CD4-positive, CD25-positive, alpha-beta regulatory T cell (primary cell): Measurements from ENCODE around the gene ARHGEF16. TPM values are rescaled to one million over a fixed set of nuclear protein-coding genes. Genes with fewer than 3 reads are reported as not detected.

Experiments used
- ATAC-seq, 2 donors: fragments of 150-1000 bp; cut with Tn5 transposase; one replicate each; pipeline ENCODE4 v1.10.0; 2021; ENCODE audit warnings: low read depth in 2 of 2, moderate number of reproducible peaks in 2 of 2, moderate library complexity in 1 of 2
- DNase-seq, 3 donors: peaks; one replicate each; pipeline versions ENCODE4 v3.0.0 to v3.0.0-alpha.2; 2012 to 2022; ENCODE audit warnings: mixed read lengths in 1 of 3
- H3K27ac ChIP-seq: one replicate; pipeline ENCODE4 v1.7.0; 2013; ENCODE audit warnings: mild to moderate bottlenecking, low read length; ENCODE audit not compliant: insufficient read depth, poor library complexity, severe bottlenecking
- H3K27me3 ChIP-seq: one replicate; pipeline ENCODE4 v1.7.0; 2013; ENCODE audit warnings: low read length; ENCODE audit not compliant: control insufficient read depth, insufficient read depth
- H3K36me3 ChIP-seq: one replicate; pipeline ENCODE4 v1.7.0; 2013; ENCODE audit warnings: mild to moderate bottlenecking, low read length, moderate library complexity; ENCODE audit not compliant: control insufficient read depth, insufficient read depth
- H3K4me1 ChIP-seq: 2 replicates; pipeline ENCODE4 v1.7.0; 2013; ENCODE audit warnings: mild to moderate bottlenecking, low read length; ENCODE audit not compliant: insufficient read depth, control insufficient read depth, poor library complexity, severe bottlenecking
- H3K4me3 ChIP-seq: one replicate; pipeline ENCODE4 v1.7.0; 2013; ENCODE audit warnings: low read depth, mild to moderate bottlenecking, low read length, moderate library complexity
- H3K9me3 ChIP-seq, 2 experiments: 1 replicate in 1 of 2; 2 replicates in 1 of 2; pipeline ENCODE4 v1.7.0; 2013; ENCODE audit warnings: low read length in 2 of 2, mild to moderate bottlenecking in 1 of 2, moderate library complexity in 1 of 2; ENCODE audit not compliant: control insufficient read depth in 2 of 2
- H3K27ac Mint-ChIP-seq, 3 donors: one replicate each; pipeline ENCODE4 v1.8.0; 2020 to 2022; ENCODE audit warnings: mild to moderate bottlenecking in 3 of 3, mixed read lengths in 3 of 3, moderate library complexity in 2 of 3
- H3K27me3 Mint-ChIP-seq: one replicate; pipeline ENCODE4 v1.8.0; 2022; ENCODE audit warnings: mild to moderate bottlenecking, mixed read lengths
- H3K36me3 Mint-ChIP-seq: one replicate; pipeline ENCODE4 v1.8.0; 2020; ENCODE audit warnings: mixed read lengths
- H3K4me1 Mint-ChIP-seq, 4 donors: one replicate each; pipeline ENCODE4 v1.8.0; 2020 to 2022; ENCODE audit warnings: mixed read lengths in 4 of 4, mild to moderate bottlenecking in 1 of 4
- H3K4me3 Mint-ChIP-seq, 4 donors: one replicate each; pipeline ENCODE4 v1.8.0; 2020 to 2022; ENCODE audit warnings: mild to moderate bottlenecking in 4 of 4, mixed read lengths in 4 of 4, moderate library complexity in 3 of 4
- H3K9me3 Mint-ChIP-seq, 7 donors: one replicate each; pipeline ENCODE4 v1.8.0; 2020 to 2022; ENCODE audit warnings: mixed read lengths in 7 of 7, mild to moderate bottlenecking in 3 of 7, moderate library complexity in 2 of 7
- polyA plus RNA-seq, 4 donors: library from polyadenylated mRNA; unstranded; fragments of 300-500 nt; fragmentation: Illumina TruSeq; gene quantifications; one replicate each; pipeline ENCODE4 v1.2.3, GENCODE V29; 2021
- total RNA-seq: library from RNA; stranded (reverse); gene quantifications from one replicate; pipeline ENCODE4 v1.2.3, GENCODE V29; 2022

ARHGEF16 gene
- total and polyA plus RNA-seq, 5 donors from 2014 or later, result not detected

- Histone ChIP-seq H3K36me3 (no peaks in the 10 kb centered on the region), H3K27me3 (no peaks in the 10 kb centered on the region), H3K9me3 (no peaks in the 10 kb centered on the region), H3K4me3 (no peak overlapping the region), H3K4me1 (no peaks in the 10 kb centered on the region), H3K27ac (no peak overlapping the region)
- no peaks in the 10 kb centered on the region for H3K36me3 Mint-ChIP-seq
- H3K4me3 Mint-ChIP-seq, result no peak overlapping the region
- H3K27me3 Mint-ChIP-seq, result no peaks in the 10 kb centered on the region
- DNase-seq, result no peak
- no peak overlapping the region for H3K27ac Mint-ChIP-seq
- no peaks in the 10 kb centered on the region for H3K4me1 Mint-ChIP-seq
- no peaks in the 10 kb centered on the region for H3K9me3 Mint-ChIP-seq
- ATAC-seq, result no peak
Measured at GRCh38 chr1:3476666-3477065, 22.2 kb downstream of the ARHGEF16 start.

- no peaks in the 10 kb centered on the region for H3K9me3 Mint-ChIP-seq
- no peaks in the 10 kb centered on the region for H3K27me3 Mint-ChIP-seq
- Histone ChIP-seq H3K27ac (no peak overlapping the region), H3K4me3 (no peak overlapping the region), H3K36me3 (no peaks in the 10 kb centered on the region), H3K27me3 (no peaks in the 10 kb centered on the region), H3K4me1 (no peaks in the 10 kb centered on the region), H3K9me3 (no peaks in the 10 kb centered on the region)
- no peaks in the 10 kb centered on the region for H3K4me1 Mint-ChIP-seq
- ATAC-seq, result no peak
- no peak for DNase-seq
- H3K36me3 Mint-ChIP-seq, result no peaks in the 10 kb centered on the region
- no peak overlapping the region for H3K4me3 Mint-ChIP-seq
- H3K27ac Mint-ChIP-seq, result no peak overlapping the region
Measured at GRCh38 chr1:3477241-3477995, 23.0 kb downstream of the ARHGEF16 start.

DNA sequence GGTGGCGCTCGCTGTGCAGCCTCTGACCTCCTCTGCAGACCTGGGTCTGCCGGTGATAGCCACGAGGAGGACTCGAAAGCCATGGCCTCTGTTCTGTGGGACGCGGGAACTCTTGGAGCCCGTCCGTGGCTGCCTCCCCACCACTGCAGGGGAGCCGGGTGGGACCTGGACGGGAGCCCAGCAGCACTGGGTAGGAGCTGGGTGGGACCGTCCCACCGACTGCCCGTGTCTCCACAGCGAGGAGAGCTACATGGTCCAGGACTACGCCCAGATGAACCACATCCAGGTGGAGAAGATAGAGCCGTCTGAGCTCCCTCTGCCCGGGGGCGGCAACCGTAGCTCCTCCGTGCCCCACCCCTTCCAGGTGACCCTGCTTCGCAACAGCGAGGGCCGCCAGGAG is 23.7 kb downstream of the ARHGEF16 start:
- H3K9me3 ChIP-seq, result no peaks in the 10 kb centered on the region
- no peaks in the 10 kb centered on the region for H3K4me1 ChIP-seq
- Mint-ChIP-seq H3K27me3 (no peaks in the 10 kb centered on the region), H3K27ac (no peak overlapping the region), H3K9me3 (no peaks in the 10 kb centered on the region), H3K36me3 (no peaks in the 10 kb centered on the region), H3K4me1 (no peaks in the 10 kb centered on the region), H3K4me3 (no peak overlapping the region)
- H3K27ac ChIP-seq, result no peak overlapping the region
- H3K27me3 ChIP-seq, result no peaks in the 10 kb centered on the region
- DNase-seq (no peak), ATAC-seq (no peak)
- no peak overlapping the region for H3K4me3 ChIP-seq
- no peaks in the 10 kb centered on the region for H3K36me3 ChIP-seq

DNA sequence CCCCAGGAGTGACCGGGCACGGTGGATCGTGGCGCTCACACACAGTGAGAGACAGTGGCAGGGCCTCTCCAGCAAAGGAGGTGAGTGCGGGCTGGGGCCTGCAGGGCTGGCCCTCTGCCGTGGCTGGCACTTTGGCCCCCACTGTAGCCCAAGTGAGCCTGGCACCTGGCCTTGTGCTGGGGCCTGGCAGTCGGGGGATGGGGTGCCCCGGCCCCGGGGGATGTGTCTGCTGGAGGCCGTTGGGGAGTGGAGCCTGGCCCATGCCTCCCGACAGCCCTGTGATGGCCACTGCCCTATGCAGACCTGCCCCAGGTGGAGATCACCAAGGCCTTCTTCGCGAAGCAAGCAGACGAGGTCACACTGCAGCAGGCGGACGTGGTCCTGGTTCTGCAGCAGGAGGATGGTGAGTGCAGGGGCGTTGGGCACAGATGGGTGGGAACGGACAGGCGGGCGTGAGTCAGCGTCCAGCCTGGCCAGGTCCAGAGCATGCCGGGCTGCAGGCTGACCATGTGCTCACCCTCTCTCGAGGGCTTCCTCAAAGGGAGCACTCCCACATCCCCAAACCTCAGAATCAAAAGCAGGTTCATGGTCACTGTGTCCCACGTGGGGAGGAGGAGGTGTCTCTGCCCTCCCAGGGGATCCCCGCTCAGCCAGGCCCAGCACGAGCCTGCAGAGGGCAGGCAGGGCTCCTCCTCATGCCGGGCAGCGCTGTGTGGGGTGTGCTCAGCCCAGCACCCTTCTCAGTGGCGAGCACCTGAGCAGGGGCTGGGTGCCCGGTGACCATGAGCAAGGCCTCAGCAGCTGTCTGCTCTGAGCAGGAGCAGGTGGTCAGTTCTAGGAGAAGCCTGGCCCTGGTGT is 25.3 kb downstream of the ARHGEF16 start:
- DNase-seq (no peak), ATAC-seq (no peak)
- H3K27ac ChIP-seq, result no peak overlapping the region
- no peaks in the 10 kb centered on the region for H3K4me1 ChIP-seq
- no peaks in the 10 kb centered on the region for H3K27me3 Mint-ChIP-seq
- no peak overlapping the region for H3K27ac Mint-ChIP-seq
- no peaks in the 10 kb centered on the region for H3K27me3 ChIP-seq
- no peaks in the 10 kb centered on the region for H3K4me1 Mint-ChIP-seq
- H3K36me3 ChIP-seq, result no peaks in the 10 kb centered on the region
- H3K4me3 Mint-ChIP-seq, result no peak overlapping the region
- H3K9me3 ChIP-seq, result no peaks in the 10 kb centered on the region
- H3K36me3 Mint-ChIP-seq, result no peaks in the 10 kb centered on the region
- no peaks in the 10 kb centered on the region for H3K9me3 Mint-ChIP-seq
- H3K4me3 ChIP-seq, result no peak overlapping the region

GRCh38 chr1:3480369-3480719 is 25.9 kb downstream of the ARHGEF16 start:
- Histone ChIP-seq H3K4me3 (no peak overlapping the region), H3K4me1 (no peaks in the 10 kb centered on the region), H3K36me3 (no peaks in the 10 kb centered on the region), H3K27ac (no peak overlapping the region), H3K27me3 (no peaks in the 10 kb centered on the region), H3K9me3 (no peaks in the 10 kb centered on the region)
- Mint-ChIP-seq H3K27me3 (no peaks in the 10 kb centered on the region), H3K4me1 (no peaks in the 10 kb centered on the region), H3K4me3 (no peak overlapping the region), H3K36me3 (no peaks in the 10 kb centered on the region), H3K27ac (no peak overlapping the region), H3K9me3 (peaks cover 0 to 2% (median 0%) of the 10 kb centered on the region in 7 donors)
- ATAC-seq, result no peak
- no peak for DNase-seq

- H3K4me1 Mint-ChIP-seq, result no peaks in the 10 kb centered on the region
Measured at GRCh38 chr1:3481046-3481445, 26.6 kb downstream of the ARHGEF16 start.

GRCh38 chr1:3481836-3482375 is 27.4 kb downstream of the ARHGEF16 start:
- DNase-seq, result no peak
- H3K27ac Mint-ChIP-seq, result no peak overlapping the region
- H3K9me3 ChIP-seq, result no peaks in the 10 kb centered on the region
- no peaks in the 10 kb centered on the region for H3K36me3 Mint-ChIP-seq
- no peaks in the 10 kb centered on the region for H3K36me3 ChIP-seq
- H3K27me3 ChIP-seq, result no peaks in the 10 kb centered on the region
- H3K4me1 ChIP-seq, result no peaks in the 10 kb centered on the region
- no peaks in the 10 kb centered on the region for H3K27me3 Mint-ChIP-seq
- no peak overlapping the region for H3K4me3 Mint-ChIP-seq
- ATAC-seq, result no peak
- no peaks in the 10 kb centered on the region for H3K4me1 Mint-ChIP-seq
- no peak overlapping the region for H3K27ac ChIP-seq
- peaks cover 0 to 2% (median 0%) of the 10 kb centered on the region in 7 donors for H3K9me3 Mint-ChIP-seq
- no peak overlapping the region for H3K4me3 ChIP-seq

More at GRCh38 chr1:3481046-3481445, 26.6 kb downstream of the ARHGEF16 start:
- Mint-ChIP-seq H3K9me3 (peaks cover 0 to 2% (median 0%) of the 10 kb centered on the region in 7 donors), H3K27me3 (no peaks in the 10 kb centered on the region), H3K36me3 (no peaks in the 10 kb centered on the region), H3K4me3 (no peak overlapping the region), H3K27ac (no peak overlapping the region)
- H3K4me1 ChIP-seq, result no peaks in the 10 kb centered on the region
- no peaks in the 10 kb centered on the region for H3K9me3 ChIP-seq
- ATAC-seq (no peak), DNase-seq (no peak)
- no peaks in the 10 kb centered on the region for H3K27me3 ChIP-seq
- H3K27ac ChIP-seq, result no peak overlapping the region
- H3K4me3 ChIP-seq, result no peak overlapping the region
- no peaks in the 10 kb centered on the region for H3K36me3 ChIP-seq
